ENCODE results near the gene ZNF446. TPM values are rescaled to one million over a fixed set of nuclear protein-coding genes. Genes with fewer than 3 reads are reported as not detected.

ZNF446 gene
- total and polyA plus RNA-seq, 2 donors (not counting 1 experiment from before 2014, with no cell fraction given): 15.0 to 18.9 TPM

GRCh38 chr19:58480831-58481230 is 4.7 kb downstream of the ZNF446 start:
- H3K9ac ChIP-seq (ENCODE audit: low read length): no peak overlapping the region
- no peaks in the 10 kb centered on the region for H4K20me1 ChIP-seq (ENCODE audit: control insufficient read depth, insufficient read depth, low read length, poor library complexity, severe bottlenecking)
- no peak overlapping the region for H3K4me2 ChIP-seq (replicated peaks; ENCODE audit: low read depth, low read length, poor library complexity, severe bottlenecking)
- intact Hi-C loops (cut with micrococcal nuclease): no loop called here
- CTCF ChIA-PET: no interaction called here
- no peak for DNase-seq
- no peak overlapping the region for H3K27ac Mint-ChIP-seq
- no peak overlapping the region for H3K4me3 Mint-ChIP-seq
- POLR2A ChIA-PET: no interaction called here
- H3K36me3 ChIP-seq (replicated peaks in 1 of 2; ENCODE audit: control extremely low read depth in 1 of 2, control insufficient read depth in 1 of 2, extremely low read depth in 1 of 2, insufficient read depth in 2 of 2, low read length in 1 of 2): peaks cover 0 to 2% of the 10 kb centered on the region in 2 experiments
- H3K9me3 Mint-ChIP-seq (ENCODE audit: insufficient read depth): no peaks in the 10 kb centered on the region
- H3K27ac ChIP-seq (ENCODE audit: low read length in 2 of 2): no peak overlapping the region
- WGBS (ENCODE audit: insufficient coverage): 83% methylated on average over 1 of the region's 2 CpGs
- ATAC-seq (ENCODE audit: low read depth): no peak
- no peak overlapping the region for H2AFZ ChIP-seq (ENCODE audit: insufficient read depth, low read depth, low read length, poor library complexity, severe bottlenecking)
- H3K4me1 Mint-ChIP-seq: peaks cover 10% of the 10 kb centered on the region
- no peaks in the 10 kb centered on the region for H3K9me3 ChIP-seq (ENCODE audit: control extremely low read depth in 1 of 3, control insufficient read depth in 2 of 3, insufficient read depth in 1 of 3, low read length in 2 of 3)
- no peaks in the 10 kb centered on the region for H3K27me3 Mint-ChIP-seq
- H3K79me2 ChIP-seq (ENCODE audit: control insufficient read depth, insufficient read depth, low read length): no peaks in the 10 kb centered on the region
- TF ChIP-seq CTCF (IDR thresholded peaks at IDR 0.05): no peak
- TF ChIP-seq EZH2 (IDR thresholded peaks at IDR 0.05; ENCODE audit: borderline replicate concordance, insufficient read depth, low read depth, low read length, poor library complexity, severe bottlenecking): no peak
- H3K4me3 ChIP-seq (ENCODE audit: control extremely low read depth in 1 of 5, extremely low read depth in 1 of 5, insufficient read depth in 1 of 5, low read depth in 2 of 5, low read length in 4 of 5): no peak overlapping the region
- H3K27me3 ChIP-seq (replicated peaks in 1 of 4; ENCODE audit: control extremely low read depth in 1 of 4, control insufficient read depth in 3 of 4, insufficient read depth in 4 of 4, low read length in 3 of 4): no peaks in the 10 kb centered on the region
- peaks cover 7 to 9% of the 10 kb centered on the region in 2 donors for H3K4me1 ChIP-seq (ENCODE audit: control insufficient read depth in 2 of 2, insufficient read depth in 2 of 2, low read length in 2 of 2)

GRCh38 chr19:58482372-58482771 is 6.2 kb downstream of the ZNF446 start:
- ChIA-PET CTCF (no interaction called here), POLR2A (no interaction called here)
- no peaks in the 10 kb centered on the region for H3K9me3 ChIP-seq (ENCODE audit: control extremely low read depth in 1 of 3, control insufficient read depth in 2 of 3, insufficient read depth in 1 of 3, low read length in 2 of 3)
- Mint-ChIP-seq H3K4me1 (no peaks in the 10 kb centered on the region), H3K4me3 (no peak overlapping the region), H3K9me3 (ENCODE audit: insufficient read depth) (no peaks in the 10 kb centered on the region), H3K27me3 (no peaks in the 10 kb centered on the region), H3K27ac (no peak overlapping the region)
- H2AFZ ChIP-seq (ENCODE audit: insufficient read depth, low read depth, low read length, poor library complexity, severe bottlenecking): no peak overlapping the region
- H3K4me2 ChIP-seq (replicated peaks; ENCODE audit: low read depth, low read length, poor library complexity, severe bottlenecking): no peak overlapping the region
- H3K27me3 ChIP-seq (replicated peaks in 1 of 4; ENCODE audit: control extremely low read depth in 1 of 4, control insufficient read depth in 3 of 4, insufficient read depth in 4 of 4, low read length in 3 of 4): no peaks in the 10 kb centered on the region
- H3K36me3 ChIP-seq (replicated peaks in 1 of 2; ENCODE audit: control extremely low read depth in 1 of 2, control insufficient read depth in 1 of 2, extremely low read depth in 1 of 2, insufficient read depth in 2 of 2, low read length in 1 of 2): peaks cover 0 to 2% of the 10 kb centered on the region in 2 experiments
- H3K27ac ChIP-seq (ENCODE audit: low read length in 2 of 2): no peak overlapping the region
- no peak overlapping the region for H3K4me3 ChIP-seq (ENCODE audit: control extremely low read depth in 1 of 5, extremely low read depth in 1 of 5, insufficient read depth in 1 of 5, low read depth in 2 of 5, low read length in 4 of 5)
- DNase-seq (no peak), ATAC-seq (ENCODE audit: low read depth) (no peak)
- intact Hi-C loops (cut with micrococcal nuclease): no loop called here
- H3K79me2 ChIP-seq (ENCODE audit: control insufficient read depth, insufficient read depth, low read length): no peaks in the 10 kb centered on the region
- H3K9ac ChIP-seq (ENCODE audit: low read length): no peak overlapping the region
- no peaks in the 10 kb centered on the region for H3K4me1 ChIP-seq (ENCODE audit: control insufficient read depth in 2 of 2, insufficient read depth in 2 of 2, low read length in 2 of 2)
- WGBS (ENCODE audit: insufficient coverage): 84% methylated on average over 5 of the region's 7 CpGs
- TF ChIP-seq EZH2 (IDR thresholded peaks at IDR 0.05; ENCODE audit: borderline replicate concordance, insufficient read depth, low read depth, low read length, poor library complexity, severe bottlenecking): no peak
- TF ChIP-seq CTCF (IDR thresholded peaks at IDR 0.05): no peak
- H4K20me1 ChIP-seq (ENCODE audit: control insufficient read depth, insufficient read depth, low read length, poor library complexity, severe bottlenecking): no peaks in the 10 kb centered on the region
